Psoas muscle (tissue), 8 donors: ENCODE data around the gene CAMK2B. TPM values are rescaled to one million over a fixed set of nuclear protein-coding genes. Genes with fewer than 3 reads are reported as not detected.

ENCODE experiments used
- ATAC-seq, 4 donors: fragments of 200-7000 bp; cut with Tn5 transposase; one replicate each; pipeline ENCODE4 v1.9.1; 2020; ENCODE audit warnings: moderate library complexity in 3 of 4, mild to moderate bottlenecking in 2 of 4
- DNase-seq, 2 donors: peaks; one replicate each; pipeline ENCODE4 v3.0.0-alpha.2; 2020
- H3K27ac ChIP-seq: fragments of 200-600 bp; one replicate; pipeline ENCODE4 v1.8.0; 2022
- H3K27me3 ChIP-seq, 3 donors: fragments of 200-600 bp in 1 of 3; one replicate each; pipeline versions ENCODE4 v1.6.1 to v1.8.0; 2013 to 2022; ENCODE audit warnings: low read length in 2 of 3, mild to moderate bottlenecking in 2 of 3, moderate library complexity in 1 of 3; ENCODE audit not compliant: insufficient read depth in 3 of 3
- H3K36me3 ChIP-seq, 2 donors: fragments of 200-600 bp in 1 of 2; one replicate each; pipeline versions ENCODE4 v1.6.1 to v1.8.0; 2013 to 2022; ENCODE audit warnings: low read depth in 1 of 2, mild to moderate bottlenecking in 1 of 2, moderate library complexity in 1 of 2; ENCODE audit not compliant: insufficient read depth in 1 of 2
- H3K4me1 ChIP-seq: fragments of 200-600 bp; one replicate; pipeline ENCODE4 v1.8.0; 2022
- H3K4me3 ChIP-seq: fragments of 200-600 bp; one replicate; pipeline ENCODE4 v1.8.0; 2022; ENCODE audit warnings: mild to moderate bottlenecking
- H3K9me3 ChIP-seq: fragments of 200-600 bp; one replicate; pipeline ENCODE4 v1.8.0; 2022
- WGBS, 3 donors: extraction: QIAGEN DNeasy Blood & Tissue Kit; methylation state at CpG; one replicate each; pipeline versions ENCODE4 v1.1.6 to v1.1.7; 2013; 5-methylcytosine and 5-hydroxymethylcytosine counted together
- intact Hi-C, 2 donors: fragments of 100-400 bp; cut with DNase I; formaldehyde crosslinking; loops; one replicate each; pipeline versions ENCODE4 v1.11.0 to v1.14.2; 2022
- polyA plus RNA-seq, 3 donors: library from polyadenylated mRNA; stranded (reverse); fragments of 200-250 nt; gene quantifications; one replicate each; pipeline ENCODE4 v1.2.3, GENCODE V29; 2013
- total RNA-seq, 4 donors: library from RNA; stranded (reverse); fragmentation: NEBNext Ultra II Directional in 2 of 4; extraction: Animal tissue kit (Norgen Biotek cat#: 25700) in 2 of 4; gene quantifications; one replicate each; pipeline versions ENCODE4 v1.2.1 to v1.2.4, GENCODE V29; 2021 to 2023
- TF ChIP-seq, protein P1 (sequence below): fragments of 200-600 bp; IDR thresholded peaks from one replicate; pipeline ENCODE4 v1.8.0; 2022; ENCODE audit warnings: antibody characterized with exemption
- donor health status: healthy with polysubstance abuse.
- donor health status: DM: no; HTN: no; CAD: no; lungs with moderate emphysema.
- donor health status: Bipolar disorder and iron deficiency.
- donor health status: healthy.
- donor health status: DM: yes; HTN: yes; CAD: no.
- donor health status: DM: no; HTN: no; CAD: no.
- donor health status: DM: no; HTN: no; CAD: no.
- donor health status: DM: yes; HTN: yes; CAD: no.

CAMK2B gene
- total and polyA plus RNA-seq, 7 donors: 14.5 to 81.4 (median 50.0) TPM

DNA sequence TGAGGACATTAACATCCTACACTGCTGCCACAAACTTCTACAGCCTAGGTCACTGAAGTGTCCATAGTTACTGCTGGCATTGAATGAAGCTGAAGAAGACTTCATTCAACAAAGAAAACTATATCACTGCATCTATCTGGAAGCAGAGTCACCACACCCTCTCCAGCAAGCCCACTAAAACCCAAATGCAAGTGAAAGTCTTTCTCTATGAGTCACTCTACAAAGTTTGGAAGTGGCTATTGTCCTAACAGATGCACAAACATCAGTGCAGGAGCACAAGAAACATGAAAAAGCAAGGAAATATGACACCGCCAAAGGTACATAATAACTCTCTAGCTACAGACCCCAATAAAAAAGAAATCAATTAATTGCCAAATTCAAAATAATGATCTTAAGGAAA is 43.5 kb upstream of the CAMK2B start:
- DNase-seq (no peak), ATAC-seq (no peak)
- no peak overlapping the region for H3K4me3 ChIP-seq
- no peaks in the 10 kb centered on the region for H3K36me3 ChIP-seq
- TF ChIP-seq, protein P1, sequence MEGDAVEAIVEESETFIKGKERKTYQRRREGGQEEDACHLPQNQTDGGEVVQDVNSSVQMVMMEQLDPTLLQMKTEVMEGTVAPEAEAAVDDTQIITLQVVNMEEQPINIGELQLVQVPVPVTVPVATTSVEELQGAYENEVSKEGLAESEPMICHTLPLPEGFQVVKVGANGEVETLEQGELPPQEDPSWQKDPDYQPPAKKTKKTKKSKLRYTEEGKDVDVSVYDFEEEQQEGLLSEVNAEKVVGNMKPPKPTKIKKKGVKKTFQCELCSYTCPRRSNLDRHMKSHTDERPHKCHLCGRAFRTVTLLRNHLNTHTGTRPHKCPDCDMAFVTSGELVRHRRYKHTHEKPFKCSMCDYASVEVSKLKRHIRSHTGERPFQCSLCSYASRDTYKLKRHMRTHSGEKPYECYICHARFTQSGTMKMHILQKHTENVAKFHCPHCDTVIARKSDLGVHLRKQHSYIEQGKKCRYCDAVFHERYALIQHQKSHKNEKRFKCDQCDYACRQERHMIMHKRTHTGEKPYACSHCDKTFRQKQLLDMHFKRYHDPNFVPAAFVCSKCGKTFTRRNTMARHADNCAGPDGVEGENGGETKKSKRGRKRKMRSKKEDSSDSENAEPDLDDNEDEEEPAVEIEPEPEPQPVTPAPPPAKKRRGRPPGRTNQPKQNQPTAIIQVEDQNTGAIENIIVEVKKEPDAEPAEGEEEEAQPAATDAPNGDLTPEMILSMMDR: no peak
- H3K27me3 ChIP-seq: peaks cover 0 to 5% (median 0%) of the 10 kb centered on the region in 3 donors
- no peak overlapping the region for H3K27ac ChIP-seq
- no peaks in the 10 kb centered on the region for H3K9me3 ChIP-seq
- H3K4me1 ChIP-seq: no peaks in the 10 kb centered on the region
- WGBS, 3 donors: 93 to 99% (median 97%) methylated on average over 1 of the region's 1 CpG
- intact Hi-C loops: no loop called here

DNA sequence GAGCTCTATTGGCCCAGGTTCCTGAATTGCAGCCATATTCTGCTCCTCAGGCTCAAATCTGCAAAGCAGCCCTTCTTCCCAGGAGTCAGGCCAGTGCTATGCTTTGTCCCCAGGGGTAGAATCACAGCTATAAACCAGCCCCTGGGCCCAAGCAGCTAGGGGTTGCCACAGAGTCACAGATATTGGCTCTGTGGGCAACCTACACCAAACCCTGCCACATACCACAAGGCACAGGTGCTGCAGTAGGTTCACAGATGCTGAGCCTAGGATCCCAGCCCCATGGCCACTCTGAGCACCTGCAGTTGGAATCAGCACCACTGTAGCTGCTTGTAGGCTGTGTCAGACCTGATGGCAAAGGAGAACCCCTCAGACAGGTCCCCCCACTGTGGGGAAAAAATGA is 43.1 kb upstream of the CAMK2B start:
- no peaks in the 10 kb centered on the region for H3K9me3 ChIP-seq
- DNase-seq (no peak), ATAC-seq (no peak)
- H3K27ac ChIP-seq: no peak overlapping the region
- H3K27me3 ChIP-seq: peaks cover 0 to 5% (median 0%) of the 10 kb centered on the region in 3 donors
- H3K4me3 ChIP-seq: no peak overlapping the region
- TF ChIP-seq, protein P1: no peak
- H3K36me3 ChIP-seq: no peaks in the 10 kb centered on the region
- intact Hi-C loops: no loop called here
- H3K4me1 ChIP-seq: no peaks in the 10 kb centered on the region

DNA sequence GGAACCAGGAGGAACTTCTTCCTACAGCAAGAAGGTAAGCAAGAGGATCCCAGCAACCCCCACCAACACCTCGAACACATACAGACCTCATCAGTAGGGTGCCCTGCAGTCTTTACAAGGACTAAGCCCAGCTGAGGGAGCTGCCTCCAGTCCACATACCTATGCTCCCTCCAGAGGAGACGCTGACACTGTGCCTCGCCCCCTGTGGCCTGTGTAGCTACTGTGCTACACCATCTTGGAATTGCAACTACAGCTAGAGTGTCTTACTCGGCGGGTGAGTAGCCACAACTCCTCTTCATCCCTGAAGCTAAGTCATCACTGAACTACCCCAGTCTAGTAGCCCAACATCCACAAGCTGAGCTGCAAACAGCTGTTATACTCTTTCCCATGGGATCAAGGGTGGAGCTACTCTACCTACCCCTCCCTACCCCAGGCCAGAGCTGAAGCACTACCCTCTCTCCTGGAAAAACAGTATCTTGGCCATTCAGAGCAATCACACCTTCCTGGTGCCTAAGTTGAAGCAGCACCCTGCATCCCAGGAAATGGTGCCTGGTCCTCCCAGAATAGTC is 42.2 kb upstream of the CAMK2B start:
- ATAC-seq: no peak
- intact Hi-C loops: no loop called here
- no peak for DNase-seq
- no peak overlapping the region for H3K27ac ChIP-seq
- no peaks in the 10 kb centered on the region for H3K4me1 ChIP-seq
- TF ChIP-seq, protein P1: no peak
- H3K27me3 ChIP-seq: peaks cover 0 to 5% (median 0%) of the 10 kb centered on the region in 3 donors
- WGBS, 3 donors: 86 to 88% (median 86%) methylated on average over 5 of the region's 5 CpGs
- no peaks in the 10 kb centered on the region for H3K9me3 ChIP-seq
- no peaks in the 10 kb centered on the region for H3K36me3 ChIP-seq
- H3K4me3 ChIP-seq: no peak overlapping the region

DNA sequence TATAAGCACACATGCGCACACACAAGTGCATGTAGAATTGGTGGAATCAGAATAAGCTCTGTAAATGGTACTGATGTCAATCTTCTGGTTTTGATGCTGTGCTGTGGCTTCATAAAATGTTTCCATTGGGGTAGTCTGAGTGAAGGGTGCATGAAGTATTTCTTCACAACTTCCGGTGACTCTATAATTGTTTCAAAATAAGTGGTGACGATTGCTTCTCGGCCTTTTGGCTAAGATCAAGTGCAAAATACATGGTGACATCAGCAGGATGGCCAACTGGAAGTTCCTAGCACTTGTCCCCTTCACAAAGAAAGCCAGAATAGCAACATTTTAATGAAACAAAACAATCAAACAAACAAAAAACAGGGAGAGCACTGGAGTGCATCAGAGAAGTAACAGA is 41.6 kb upstream of the CAMK2B start:
- no peak for DNase-seq
- no peaks in the 10 kb centered on the region for H3K9me3 ChIP-seq
- WGBS, 3 donors: 77 to 92% (median 91%) methylated on average over 4 of the region's 4 CpGs
- ATAC-seq: no peak
- TF ChIP-seq, protein P1: no peak
- no peaks in the 10 kb centered on the region for H3K36me3 ChIP-seq
- intact Hi-C loops: no loop called here
- H3K4me1 ChIP-seq: no peaks in the 10 kb centered on the region
- H3K27me3 ChIP-seq: peaks cover 0 to 5% (median 0%) of the 10 kb centered on the region in 3 donors
- H3K27ac ChIP-seq: no peak overlapping the region
- H3K4me3 ChIP-seq: no peak overlapping the region

DNA sequence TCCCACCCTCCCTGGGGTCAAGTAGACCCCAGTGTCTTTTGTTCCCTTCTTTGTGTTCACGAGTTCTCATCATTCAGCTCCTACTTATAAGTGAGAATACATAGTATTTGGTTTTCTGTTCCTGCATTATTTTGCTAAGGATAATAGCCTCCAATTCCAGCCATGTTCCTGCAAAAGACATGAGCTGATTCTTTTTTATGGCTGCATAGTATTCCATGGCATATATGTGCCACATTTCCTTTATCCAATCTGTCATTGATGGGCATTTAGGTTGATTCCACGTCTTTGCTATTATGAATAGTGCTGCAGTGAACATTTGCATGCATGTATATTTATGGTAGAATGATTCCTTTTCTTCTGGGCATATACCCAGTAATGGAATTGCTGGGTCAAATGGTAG is 28.3 kb upstream of the CAMK2B start:
- DNase-seq (no peak), ATAC-seq (no peak)
- Histone ChIP-seq H3K4me3 (no peak overlapping the region), H3K36me3 (no peaks in the 10 kb centered on the region), H3K4me1 (peaks cover 5% of the 10 kb centered on the region), H3K27me3 (no peaks in the 10 kb centered on the region), H3K9me3 (no peaks in the 10 kb centered on the region), H3K27ac (no peak overlapping the region)
- 53 to 62% (median 55%) methylated on average over 2 of the region's 2 CpGs for WGBS, 3 donors
- intact Hi-C loops: no loop called here
- TF ChIP-seq, protein P1: no peak
